Cardiac muscle cell (in vitro differentiated cells and primary cell): ENCODE data around the gene DPYSL5. TPM values are rescaled to one million over a fixed set of nuclear protein-coding genes. Genes with fewer than 3 reads are reported as not detected.
A peak's percentile ranks its signal among the peaks of the same experiment; 100 is the strongest.

Experiments used
- DNase-seq, 2 donors: peaks; one replicate each; pipeline versions ENCODE4 v3.0.0 to v3.0.0-alpha.2; 2010 to 2017; ENCODE audit warnings: low read depth in 1 of 2, low spot score in 1 of 2
- H3K27ac ChIP-seq: fragments of 200-600 bp; sonication (generic); 2 replicates; pipeline ENCODE4 v1.5.1; 2016
- H3K27me3 ChIP-seq: fragments of 200-600 bp; sonication (generic); 2 replicates; pipeline ENCODE4 v1.6.0; 2016; ENCODE audit warnings: control low read depth
- H3K36me3 ChIP-seq: fragments of 200-600 bp; sonication (generic); 2 replicates; pipeline ENCODE4 v1.5.1; 2016; ENCODE audit warnings: control low read depth
- H3K4me1 ChIP-seq: fragments of 200-600 bp; sonication (generic); 2 replicates; pipeline ENCODE4 v1.8.1; 2017; ENCODE audit warnings: low read depth, mild to moderate bottlenecking, mixed run types
- H3K4me3 ChIP-seq: fragments of 200-600 bp; sonication (generic); 2 replicates; pipeline ENCODE4 v1.5.1; 2016; ENCODE audit warnings: mild to moderate bottlenecking
- H3K9me3 ChIP-seq: fragments of 200-600 bp; sonication (generic); 2 replicates; pipeline ENCODE4 v1.5.1; 2017; ENCODE audit warnings: low read depth, mild to moderate bottlenecking, control low read depth
- polyA plus RNA-seq: library from polyadenylated mRNA; unstranded; fragments of >200 nt; fragmentation: Nextera tagmentation; extraction: Ambion mirVana; gene quantifications from 2 replicates; pipeline ENCODE4 v1.2.1, GENCODE V29; 2016
- total RNA-seq: library from RNA; depleted of rRNA; stranded (reverse); fragments of >200 nt; gene quantifications from 2 replicates; pipeline ENCODE4 v1.2.3, GENCODE V29; 2016
- TF ChIP-seq, protein P1 (sequence below): IDR thresholded peaks from 2 replicates; pipeline ENCODE4 v1.5.1; 2012; ENCODE audit warnings: low read depth, mild to moderate bottlenecking, low read length

Gene DPYSL5
- total and polyA plus RNA-seq, 2 experiments from 2014 or later, result 4.1 to 5.6 TPM

DNA sequence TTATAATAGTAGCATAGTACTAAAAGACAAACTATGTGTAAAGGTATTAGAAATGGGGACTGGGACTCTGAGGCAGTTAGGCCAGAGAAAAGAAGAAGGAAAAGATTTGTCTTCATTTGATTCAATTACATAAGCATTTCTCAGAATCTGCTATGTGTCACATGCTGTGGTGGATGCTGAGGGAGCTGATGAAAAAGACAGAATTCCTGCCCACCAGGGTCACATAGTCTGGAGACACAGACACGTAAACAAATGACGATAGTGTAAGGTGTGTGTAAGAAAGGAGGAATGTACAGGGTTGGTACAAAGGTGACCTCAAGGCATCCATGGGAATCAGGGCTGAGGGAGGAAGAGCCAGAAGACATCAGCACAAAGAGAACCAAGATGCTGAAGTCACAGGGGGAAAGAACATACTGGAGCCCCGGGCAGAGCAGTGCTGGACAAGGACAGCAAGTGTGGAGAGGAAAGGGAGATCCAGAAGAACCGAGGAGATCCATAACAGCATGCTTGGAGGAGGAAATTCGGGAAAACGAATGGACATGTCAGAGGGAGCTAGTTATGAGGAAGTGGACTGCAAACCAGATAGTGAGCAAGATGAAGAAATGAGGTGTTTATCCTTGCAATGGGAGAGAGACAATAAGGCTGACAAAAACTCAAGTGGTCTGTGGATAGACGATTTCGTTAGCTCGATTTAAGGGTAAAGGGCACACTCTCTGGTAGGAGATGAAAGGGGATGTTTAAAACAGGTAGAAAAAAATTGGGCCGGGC is 121.3 kb downstream of the DPYSL5 start:
- H3K4me3 ChIP-seq, result no peak overlapping the region
- H3K4me1 ChIP-seq, result peaks cover 22% of the 10 kb centered on the region
- no peak for DNase-seq
- no peak overlapping the region for H3K27ac ChIP-seq
- H3K9me3 ChIP-seq, result no peaks in the 10 kb centered on the region
- no peaks in the 10 kb centered on the region for H3K36me3 ChIP-seq
- peaks cover 23% of the 10 kb centered on the region for H3K27me3 ChIP-seq
- TF ChIP-seq, protein P1, sequence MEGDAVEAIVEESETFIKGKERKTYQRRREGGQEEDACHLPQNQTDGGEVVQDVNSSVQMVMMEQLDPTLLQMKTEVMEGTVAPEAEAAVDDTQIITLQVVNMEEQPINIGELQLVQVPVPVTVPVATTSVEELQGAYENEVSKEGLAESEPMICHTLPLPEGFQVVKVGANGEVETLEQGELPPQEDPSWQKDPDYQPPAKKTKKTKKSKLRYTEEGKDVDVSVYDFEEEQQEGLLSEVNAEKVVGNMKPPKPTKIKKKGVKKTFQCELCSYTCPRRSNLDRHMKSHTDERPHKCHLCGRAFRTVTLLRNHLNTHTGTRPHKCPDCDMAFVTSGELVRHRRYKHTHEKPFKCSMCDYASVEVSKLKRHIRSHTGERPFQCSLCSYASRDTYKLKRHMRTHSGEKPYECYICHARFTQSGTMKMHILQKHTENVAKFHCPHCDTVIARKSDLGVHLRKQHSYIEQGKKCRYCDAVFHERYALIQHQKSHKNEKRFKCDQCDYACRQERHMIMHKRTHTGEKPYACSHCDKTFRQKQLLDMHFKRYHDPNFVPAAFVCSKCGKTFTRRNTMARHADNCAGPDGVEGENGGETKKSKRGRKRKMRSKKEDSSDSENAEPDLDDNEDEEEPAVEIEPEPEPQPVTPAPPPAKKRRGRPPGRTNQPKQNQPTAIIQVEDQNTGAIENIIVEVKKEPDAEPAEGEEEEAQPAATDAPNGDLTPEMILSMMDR, result no peak

DNA sequence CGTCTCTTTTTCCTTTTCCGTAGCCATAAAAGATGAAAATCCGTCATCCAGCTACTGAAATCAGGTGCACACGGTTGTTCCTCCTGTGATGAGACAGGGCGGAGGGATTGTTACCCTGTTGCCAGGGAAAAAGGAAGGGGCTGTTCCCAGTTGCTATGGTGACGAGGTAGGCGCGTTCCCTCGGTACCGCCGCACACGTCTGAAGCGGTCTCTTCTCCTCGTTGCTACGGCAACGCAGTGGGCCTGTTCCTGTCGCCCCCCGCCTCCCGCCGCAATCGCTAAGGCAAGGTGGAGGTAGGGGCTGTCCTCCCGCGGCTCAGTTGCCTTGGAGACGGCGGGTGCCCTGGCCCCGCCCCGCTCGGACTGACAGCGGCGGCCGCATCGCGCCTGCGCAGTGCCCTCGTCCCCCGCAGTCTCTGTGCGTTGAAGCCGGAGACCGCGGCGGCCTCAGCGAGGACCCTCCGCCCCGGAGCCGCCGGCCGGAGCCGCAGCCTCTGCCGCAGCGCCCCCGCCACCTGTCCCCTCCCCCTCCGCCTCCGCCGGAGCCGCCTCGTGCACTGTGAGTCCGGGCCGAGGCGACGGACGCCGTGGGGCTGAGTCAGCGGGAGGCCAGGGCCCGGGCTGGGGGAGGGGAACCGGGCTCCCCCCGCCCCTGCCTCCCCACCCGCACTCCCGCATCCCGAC is 122.5 kb downstream of the DPYSL5 start, which contains the start of gene MAPRE3:
MAPRE3 (plus strand) TSS at position 394 of the 684 bp plus-strand sequence. CDS start 51,582 bp downstream, outside the sequence.
- Histone ChIP-seq H3K4me3 (peak within 1 kb of the TSS; percentile 91), H3K27ac (peak within 1 kb of the TSS; percentile 70), H3K9me3 (no peaks in the 10 kb centered on the region), H3K4me1 (peaks cover 33% of the 10 kb centered on the region), H3K27me3 (peaks cover 23% of the 10 kb centered on the region), H3K36me3 (no peaks in the 10 kb centered on the region)
- TF ChIP-seq, protein P1, result no peak
- DNase-seq, result peak; percentile 75 to 93

DNA sequence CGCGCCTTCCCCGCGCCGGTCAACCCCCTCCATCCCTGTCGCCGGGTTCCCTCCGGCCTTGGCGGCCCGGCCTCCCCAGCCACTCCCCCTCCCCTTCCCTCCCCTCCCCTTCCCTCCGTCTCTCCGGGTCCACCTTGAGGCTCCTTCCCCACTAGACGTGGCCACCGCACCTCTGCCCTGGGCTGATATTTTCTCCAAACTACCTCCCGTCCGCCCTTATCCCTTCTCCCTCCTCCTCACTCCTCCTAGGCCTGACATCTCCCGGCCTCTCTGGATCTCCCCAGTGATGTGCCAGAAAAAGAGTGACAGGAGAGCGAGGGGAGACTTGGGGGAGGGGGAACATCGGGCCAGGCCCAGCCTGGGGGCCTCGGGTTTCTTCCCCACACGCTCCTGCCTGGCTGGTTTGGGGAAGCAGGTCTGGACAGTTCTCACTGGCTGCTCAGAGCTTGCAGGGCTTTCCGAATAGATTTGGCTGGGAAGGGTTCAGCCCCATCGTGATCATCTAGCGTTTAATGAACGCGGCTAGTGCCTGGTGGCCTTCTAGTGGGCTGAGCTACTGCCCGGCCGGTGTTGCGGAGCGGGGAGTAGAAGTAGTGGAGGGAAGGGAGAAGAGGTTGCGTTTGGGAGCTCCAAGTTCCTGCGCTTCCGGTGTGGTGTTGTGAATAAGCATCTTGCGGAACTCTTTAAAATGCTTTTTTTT is 123.1 kb downstream of the DPYSL5 start:
- Histone ChIP-seq H3K9me3 (no peaks in the 10 kb centered on the region), H3K4me1 (peaks cover 40% of the 10 kb centered on the region), H3K4me3 (peak overlapping the region; percentile 91), H3K27me3 (peaks cover 23% of the 10 kb centered on the region), H3K36me3 (no peaks in the 10 kb centered on the region), H3K27ac (peak overlapping the region; percentile 70)
- TF ChIP-seq, protein P1, result no peak
- peak; percentile 55 to 64 for DNase-seq

DNA sequence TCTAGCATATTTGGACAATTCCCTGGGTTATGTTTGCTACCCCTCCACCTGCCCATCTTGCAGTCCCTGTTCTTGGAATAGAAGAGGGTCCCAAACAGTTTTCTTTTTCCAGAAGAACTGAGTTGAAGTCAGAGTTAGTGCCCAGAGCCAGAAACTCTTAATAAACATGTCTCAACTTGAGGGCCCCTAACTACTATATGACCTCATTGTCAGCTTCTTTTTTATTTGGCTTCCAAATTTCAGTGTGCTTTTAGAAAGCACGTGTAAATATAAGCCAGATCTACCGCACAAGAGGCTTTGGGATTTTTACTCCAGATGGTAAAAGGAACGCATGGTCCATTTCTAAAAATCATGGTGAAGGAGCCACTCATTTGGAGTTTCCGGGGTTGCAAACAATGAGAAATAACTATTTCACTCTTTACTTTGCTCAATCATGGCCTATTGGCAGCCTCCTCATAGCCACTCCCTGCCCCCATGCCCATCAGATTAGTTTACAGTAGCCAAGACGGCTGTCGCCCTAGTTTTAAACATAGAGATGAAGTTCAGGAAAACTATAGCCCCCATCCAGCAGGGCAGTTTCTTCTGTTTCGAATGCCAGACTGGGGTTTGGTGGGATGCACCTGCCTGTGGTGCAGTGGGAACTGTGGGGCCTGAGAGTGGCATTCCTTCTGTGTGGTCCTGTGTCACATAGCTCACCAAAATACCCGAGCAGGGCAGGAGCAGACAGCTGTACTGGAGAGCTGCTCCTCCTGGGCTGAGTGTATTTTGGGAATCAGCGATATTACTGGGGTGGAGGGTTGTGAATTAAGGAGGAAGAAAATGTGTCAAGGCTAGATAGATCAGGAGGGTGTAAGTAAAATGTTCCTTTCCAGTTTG is 124.2 kb downstream of the DPYSL5 start:
- Histone ChIP-seq H3K4me1 (peaks cover 51% of the 10 kb centered on the region), H3K27me3 (peaks cover 20% of the 10 kb centered on the region), H3K36me3 (no peaks in the 10 kb centered on the region), H3K4me3 (peak overlapping the region; percentile 91), H3K27ac (peak overlapping the region; percentile 70), H3K9me3 (no peaks in the 10 kb centered on the region)
- TF ChIP-seq, protein P1, result no peak
- DNase-seq, result peak in 1 of 2 donors; percentile 52

DNA sequence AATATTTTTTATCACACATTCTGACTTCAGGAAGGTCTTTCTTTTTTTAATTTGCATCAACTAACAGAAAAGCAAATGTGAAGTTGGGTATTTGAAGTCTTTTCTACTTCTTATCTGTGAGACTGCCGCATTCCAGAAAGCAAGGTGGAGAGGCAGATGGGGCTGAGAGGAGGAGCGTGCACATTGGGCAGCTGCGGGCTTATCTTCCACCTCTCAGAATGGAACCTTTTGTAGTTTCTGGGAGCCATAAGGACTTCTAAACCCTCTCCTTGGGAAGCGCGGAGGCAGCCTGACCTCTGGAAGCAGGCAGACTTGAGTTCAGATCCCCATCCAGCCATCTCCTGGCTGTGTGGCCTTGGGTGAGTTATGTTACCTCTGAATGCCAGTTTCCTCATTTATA is 126.4 kb downstream of the DPYSL5 start:
- DNase-seq, result no peak
- H3K4me1 ChIP-seq, result peaks cover 71% of the 10 kb centered on the region
- H3K27ac ChIP-seq, result peak overlapping the region; percentile 58
- no peaks in the 10 kb centered on the region for H3K36me3 ChIP-seq
- H3K4me3 ChIP-seq, result no peak overlapping the region
- H3K9me3 ChIP-seq, result no peaks in the 10 kb centered on the region
- H3K27me3 ChIP-seq, result peaks cover under 1% of the 10 kb centered on the region
- TF ChIP-seq, protein P1, result no peak
